Measurements from ENCODE around the gene KLF11. TPM values are rescaled to one million over a fixed set of nuclear protein-coding genes. Genes with fewer than 3 reads are reported as not detected.
"Not testable (repeated sequence)": the region's sequence is repeated elsewhere in the genome, so short reads cannot be mapped to it uniquely, and the experiment has no call there.

The KLF11 gene
- total and polyA plus RNA-seq, 5 donors = 9.8 to 42.4 (median 25.1) TPM

GRCh38 chr2:10009271-10009810 lies 34.0 kb upstream of the KLF11 start:
- Histone ChIP-seq H3K4me1 (ENCODE audit: control insufficient read depth, insufficient read depth, low read length) (peaks cover 9% of the 10 kb centered on the region), H3K27me3 (ENCODE audit: control insufficient read depth, insufficient read depth) (no peaks in the 10 kb centered on the region), H3K4me3 (ENCODE audit: low read length) (no peak overlapping the region), H3K27ac (ENCODE audit: low read length) (no peak overlapping the region), H3K9me3 (ENCODE audit: control insufficient read depth, low read length) (no peaks in the 10 kb centered on the region)
- intact Hi-C loops (cut with DNase I) = no loop called here
- ATAC-seq = no peak
- 89% methylated on average over 19 of the region's 19 CpGs for WGBS
- no peak for DNase-seq

- H3K27me3 ChIP-seq (ENCODE audit: control insufficient read depth, insufficient read depth) = no peaks in the 10 kb centered on the region
- WGBS = 68% methylated on average over 36 of the region's 36 CpGs
- H3K4me3 ChIP-seq (ENCODE audit: low read length) = no peak overlapping the region
- H3K4me1 ChIP-seq (ENCODE audit: control insufficient read depth, insufficient read depth, low read length) = peaks cover 9% of the 10 kb centered on the region
- ATAC-seq (peak; percentile 79 to 81), DNase-seq (peak; percentile 92 to 95 (median 95))
- no peak overlapping the region for H3K27ac ChIP-seq (ENCODE audit: low read length)
- H3K9me3 ChIP-seq (ENCODE audit: control insufficient read depth, low read length) = no peaks in the 10 kb centered on the region
- intact Hi-C loops (cut with DNase I) = no loop called here
Observed at GRCh38 chr2:10009811-10010781, 33.3 kb upstream of the KLF11 start.

- H3K9me3 ChIP-seq (ENCODE audit: control insufficient read depth, low read length); ATAC-seq; H3K4me3 ChIP-seq (ENCODE audit: low read length); DNase-seq; H3K4me1 ChIP-seq (ENCODE audit: control insufficient read depth, insufficient read depth, low read length); H3K27me3 ChIP-seq (ENCODE audit: control insufficient read depth, insufficient read depth); H3K27ac ChIP-seq (ENCODE audit: low read length); intact Hi-C loops (cut with DNase I): not testable (repeated sequence)
- 97% methylated on average over 52 of the region's 52 CpGs for WGBS
Observed at GRCh38 chr2:10010861-10011605, 32.3 kb upstream of the KLF11 start.

GRCh38 chr2:10011606-10012325 lies 31.6 kb upstream of the KLF11 start:
- H3K27ac ChIP-seq (ENCODE audit: low read length); H3K4me3 ChIP-seq (ENCODE audit: low read length); H3K27me3 ChIP-seq (ENCODE audit: control insufficient read depth, insufficient read depth); H3K4me1 ChIP-seq (ENCODE audit: control insufficient read depth, insufficient read depth, low read length); DNase-seq; H3K9me3 ChIP-seq (ENCODE audit: control insufficient read depth, low read length); ATAC-seq; intact Hi-C loops (cut with DNase I): not testable (repeated sequence)
- 93% methylated on average over 49 of the region's 61 CpGs for WGBS

GRCh38 chr2:10012366-10012962 lies 30.9 kb upstream of the KLF11 start:
- ATAC-seq; H3K4me3 ChIP-seq (ENCODE audit: low read length); DNase-seq; H3K27me3 ChIP-seq (ENCODE audit: control insufficient read depth, insufficient read depth); intact Hi-C loops (cut with DNase I); H3K27ac ChIP-seq (ENCODE audit: low read length); H3K9me3 ChIP-seq (ENCODE audit: control insufficient read depth, low read length); H3K4me1 ChIP-seq (ENCODE audit: control insufficient read depth, insufficient read depth, low read length): not testable (repeated sequence)
- 95% methylated on average over 37 of the region's 37 CpGs for WGBS

GRCh38 chr2:10012963-10013461 lies 30.3 kb upstream of the KLF11 start:
- peaks cover 5% of the 10 kb centered on the region for H3K4me1 ChIP-seq (ENCODE audit: control insufficient read depth, insufficient read depth, low read length)
- intact Hi-C loops (cut with DNase I) = no loop called here
- no peaks in the 10 kb centered on the region for H3K27me3 ChIP-seq (ENCODE audit: control insufficient read depth, insufficient read depth)
- WGBS = 89% methylated on average over 29 of the region's 29 CpGs
- H3K4me3 ChIP-seq (ENCODE audit: low read length) = no peak overlapping the region
- H3K27ac ChIP-seq (ENCODE audit: low read length) = no peak overlapping the region
- no peak for ATAC-seq
- no peaks in the 10 kb centered on the region for H3K9me3 ChIP-seq (ENCODE audit: control insufficient read depth, low read length)
- DNase-seq = no peak

GRCh38 chr2:10013651-10014417 lies 29.5 kb upstream of the KLF11 start:
- intact Hi-C loops (cut with DNase I); H3K27me3 ChIP-seq (ENCODE audit: control insufficient read depth, insufficient read depth); H3K4me3 ChIP-seq (ENCODE audit: low read length); DNase-seq; H3K27ac ChIP-seq (ENCODE audit: low read length); H3K4me1 ChIP-seq (ENCODE audit: control insufficient read depth, insufficient read depth, low read length); ATAC-seq; H3K9me3 ChIP-seq (ENCODE audit: control insufficient read depth, low read length): not testable (repeated sequence)
- WGBS = 95% methylated on average over 43 of the region's 43 CpGs

GRCh38 chr2:10014418-10015190 lies 28.7 kb upstream of the KLF11 start:
- Histone ChIP-seq H3K4me3 (ENCODE audit: low read length) (no peak overlapping the region), H3K4me1 (ENCODE audit: control insufficient read depth, insufficient read depth, low read length) (peaks cover 5% of the 10 kb centered on the region), H3K27ac (ENCODE audit: low read length) (no peak overlapping the region), H3K27me3 (ENCODE audit: control insufficient read depth, insufficient read depth) (no peaks in the 10 kb centered on the region), H3K9me3 (ENCODE audit: control insufficient read depth, low read length) (no peaks in the 10 kb centered on the region)
- intact Hi-C loops (cut with DNase I) = no loop called here
- no peak for ATAC-seq
- no peak for DNase-seq
- 93% methylated on average over 42 of the region's 42 CpGs for WGBS

- intact Hi-C loops (cut with DNase I); H3K27ac ChIP-seq (ENCODE audit: low read length); H3K4me3 ChIP-seq (ENCODE audit: low read length); H3K4me1 ChIP-seq (ENCODE audit: control insufficient read depth, insufficient read depth, low read length); H3K27me3 ChIP-seq (ENCODE audit: control insufficient read depth, insufficient read depth); ATAC-seq; H3K9me3 ChIP-seq (ENCODE audit: control insufficient read depth, low read length): not testable (repeated sequence)
- 96% methylated on average over 42 of the region's 44 CpGs for WGBS
- peak in 1 of 3 donors; percentile 32 for DNase-seq
Observed at GRCh38 chr2:10015376-10015989, 27.9 kb upstream of the KLF11 start.

Measured in right cardiac atrium (tissue), 5 donors.